GM12878 (cell line): Measurements from ENCODE around the gene MAST4. TPM values are rescaled to one million over a fixed set of nuclear protein-coding genes. Genes with fewer than 3 reads are reported as not detected.

Experiments
- ATAC-seq: fragments of 200-7000 bp; cut with Tn5 transposase; 3 replicates; pipeline ENCODE4 v1.9.1; 2020; ENCODE audit warnings: mild to moderate bottlenecking, moderate library complexity
- BruUV-seq: library from RNA; stranded (reverse); fragments of 400-500 nt; replicated peaks from 2 replicates; lab custom pipeline; 2021; lab: Mats Ljungman, UMichigan
- CTCF ChIA-PET: fragments of 300-600 bp; sonication (Branson Sonifier 250); formaldehyde crosslinking; extraction: SDS; loops from one replicate; lab custom pipeline; 2021; ENCODE audit warnings: inconsistent platforms; lab: Yijun Ruan, JAX
- POLR2A ChIA-PET: fragments of 350-600 bp; formaldehyde crosslinking; extraction: SDS; loops from one replicate; lab custom pipeline; 2021; ENCODE audit warnings: inconsistent platforms; lab: Charles Lee
- RAD21 ChIA-PET: fragments of 300-600 bp; sonication (Branson Sonifier 250); formaldehyde crosslinking; loops from one replicate; lab custom pipeline; 2023; ENCODE audit warnings: antibody characterized with exemption; ENCODE audit not compliant: unreplicated experiment; lab: Charles Lee
- SMC1A ChIA-PET: fragments of 300-600 bp; sonication (Branson Sonifier 250); formaldehyde crosslinking; loops from one replicate; lab custom pipeline; 2023; ENCODE audit not compliant: unreplicated experiment, uncharacterized antibody; lab: Charles Lee
- DNase-seq: peaks from one replicate; pipeline ENCODE4 v3.0.0-alpha.2; 2011; ENCODE audit warnings: low read depth, low spot score
- FAIRE-seq: peaks from 3 replicates; lab custom pipeline; 2011; peaks lifted over from hg19 to GRCh38; lab: Jason Lieb, UNC
- H2AFZ ChIP-seq: 2 replicates; pipeline ENCODE4 v1.6.0; 2011; ENCODE audit warnings: low read depth, low read length, control low read depth; ENCODE audit not compliant: control insufficient read depth
- H3K27ac ChIP-seq: 2 replicates; pipeline ENCODE4 v1.5.1; 2011; ENCODE audit warnings: control low read depth; ENCODE audit not compliant: control insufficient read depth, insufficient read depth
- H3K27me3 ChIP-seq, 2 experiments: replicated peaks in 1 of 2; 2 replicates each; pipeline versions ENCODE4 v1.6.0 to v1.6.1; 2011; ENCODE audit warnings: low read length in 1 of 2; ENCODE audit not compliant: control insufficient read depth in 2 of 2, insufficient read depth in 2 of 2
- H3K36me3 ChIP-seq, 2 experiments: 2 replicates each; pipeline ENCODE4 v1.5.1; 2011; ENCODE audit warnings: low read length in 1 of 2; ENCODE audit not compliant: control insufficient read depth in 2 of 2, insufficient read depth in 2 of 2
- H3K4me1 ChIP-seq: 2 replicates; pipeline ENCODE4 v1.6.1; 2011; ENCODE audit warnings: mild to moderate bottlenecking, low read length, moderate library complexity, mixed read lengths; ENCODE audit not compliant: control insufficient read depth, insufficient read depth
- H3K4me2 ChIP-seq: 2 replicates; pipeline ENCODE4 v1.6.0; 2011; ENCODE audit warnings: control low read depth; ENCODE audit not compliant: control insufficient read depth, insufficient read depth
- H3K4me3 ChIP-seq: fragments of 200-600 bp; sonication (generic); 2 replicates; pipeline ENCODE4 v1.5.1; 2016
- H3K79me2 ChIP-seq: 2 replicates; pipeline ENCODE4 v1.6.0; 2011; ENCODE audit warnings: low read length; ENCODE audit not compliant: control insufficient read depth, insufficient read depth
- H3K9ac ChIP-seq: 2 replicates; pipeline ENCODE4 v1.8.0; 2011; ENCODE audit warnings: low read length, control low read depth, mixed read lengths; ENCODE audit not compliant: control insufficient read depth, insufficient read depth
- H3K9me3 ChIP-seq: replicated peaks from 3 replicates; pipeline ENCODE4 v1.5.1; 2011; ENCODE audit warnings: mild to moderate bottlenecking, low read length; ENCODE audit not compliant: control insufficient read depth, insufficient read depth
- H4K20me1 ChIP-seq: 2 replicates; pipeline ENCODE4 v1.6.0; 2011; ENCODE audit not compliant: control insufficient read depth, insufficient read depth
- BCL11A ChIP-seq: IDR thresholded peaks from 2 replicates; pipeline ENCODE4 v1.6.1; 2011; ENCODE audit warnings: low read depth, low read length
- BHLHE40 ChIP-seq, 2 experiments: fragments of 450-650 bp in 1 of 2; IDR thresholded peaks; 2 replicates each; pipeline ENCODE4 v1.6.1; 2011 to 2017; ENCODE audit warnings: low read depth in 2 of 2, borderline replicate concordance in 1 of 2, improper control_type of control experiment in 1 of 2, low read length in 1 of 2, mild to moderate bottlenecking in 1 of 2
- BMI1 ChIP-seq: fragments of 450-650 bp; IDR thresholded peaks from 2 replicates; pipeline ENCODE4 v1.6.1; 2016; ENCODE audit warnings: mild to moderate bottlenecking, moderate library complexity, borderline replicate concordance
- E2F8 ChIP-seq: fragments of 450-650 bp; IDR thresholded peaks from 2 replicates; pipeline ENCODE4 v1.6.1; 2018; ENCODE audit warnings: mild to moderate bottlenecking, low read depth, moderate library complexity; ENCODE audit not compliant: partially characterized antibody
- EZH2 ChIP-seq: IDR thresholded peaks from 2 replicates; pipeline ENCODE4 v1.6.1; 2012; ENCODE audit warnings: low read depth, mild to moderate bottlenecking, control low read depth, inconsistent platforms, low read length, borderline replicate concordance; ENCODE audit not compliant: control insufficient read depth
- FOXM1 ChIP-seq: IDR thresholded peaks from 2 replicates; pipeline ENCODE4 v1.6.1; 2012; ENCODE audit warnings: low read depth, mild to moderate bottlenecking, inconsistent platforms, low read length, moderate library complexity
- LARP7 ChIP-seq: fragments of 450-650 bp; IDR thresholded peaks from 2 replicates; pipeline ENCODE4 v1.6.1; 2017; ENCODE audit warnings: mild to moderate bottlenecking
- NR2C1 ChIP-seq: fragments of 450-650 bp; IDR thresholded peaks from 2 replicates; pipeline ENCODE4 v1.6.1; 2017; ENCODE audit warnings: antibody characterized with exemption, mild to moderate bottlenecking, moderate library complexity
- PML ChIP-seq: IDR thresholded peaks from 2 replicates; pipeline ENCODE4 v1.6.1; 2012; ENCODE audit warnings: low read length, inconsistent platforms
- RELB ChIP-seq: fragments of 450-650 bp; IDR thresholded peaks from 2 replicates; pipeline ENCODE4 v1.6.1; 2017; ENCODE audit warnings: low read depth, mild to moderate bottlenecking, moderate library complexity
- SMARCA5 ChIP-seq: fragments of 450-650 bp; IDR thresholded peaks from 2 replicates; pipeline ENCODE4 v1.6.1; 2017; ENCODE audit warnings: mild to moderate bottlenecking
- SUZ12 ChIP-seq: fragments of 200-600 bp; sonication (generic); IDR thresholded peaks from one replicate; pipeline ENCODE4 v1.6.1; 2018; ENCODE audit warnings: antibody characterized with exemption, mild to moderate bottlenecking; ENCODE audit not compliant: unreplicated experiment
- ZBED1 ChIP-seq: IDR thresholded peaks from 2 replicates; pipeline ENCODE4 v1.6.1; 2016; ENCODE audit warnings: borderline replicate concordance
- WGBS: methylation state at CpG from one replicate; pipeline ENCODE4 v1.1.6; 2016; ENCODE audit warnings: low lambda C conversion rate; ENCODE audit not compliant: insufficient replicate concordance, insufficient coverage; ENCODE audit errors: missing lambda C conversion rate; 5-methylcytosine and 5-hydroxymethylcytosine counted together
- in situ Hi-C: fragments of 300-500 bp; cut with MboI; formaldehyde crosslinking; loops from 9 replicates; pipeline ENCODE4 v1.14.3; 2018; ENCODE audit warnings: mixed read lengths
- intact Hi-C: fragments of 100-400 bp; cut with micrococcal nuclease; formaldehyde crosslinking; loops from one replicate; pipeline ENCODE4 v1.14.2; 2022; ENCODE audit not compliant: unreplicated experiment
- polyA plus RNA-seq, 11 experiments: library from polyadenylated mRNA; depleted of rRNA in 4 of 11; unstranded in 6 of 11; stranded (reverse) in 5 of 11; fragments of >200 nt; fragmentation: Nextera tagmentation in 4 of 11; fragmentation: Illumina TruSeq in 1 of 11; extraction: Ambion mirVana in 4 of 11; extraction: Trizol in 1 of 11; gene quantifications; 1 replicate in 1 of 11; 2 replicates in 10 of 11; pipeline versions ENCODE4 v1.2.1 to v1.2.3, GENCODE V29; 2011 to 2016; ENCODE audit warnings: inconsistent platforms in 2 of 11, missing spikeins in 2 of 11, low read depth in 1 of 11
- total RNA-seq, 4 experiments: library from RNA; depleted of rRNA in 3 of 4; stranded (reverse); fragments of >200 nt in 3 of 4; fragmentation: Illumina TruSeq in 1 of 4; extraction: Trizol in 1 of 4; gene quantifications; 2 replicates each; pipeline versions ENCODE4 v1.2.1 to v1.2.3, GENCODE V29; 2013 to 2021
- TF ChIP-seq, protein P1 (sequence below): IDR thresholded peaks from 2 replicates; pipeline ENCODE4 v1.6.1; 2012; ENCODE audit warnings: low read depth, low read length, improper control_type of control experiment
- TF ChIP-seq, protein P2 (sequence below): fragments of 450-650 bp; IDR thresholded peaks from 2 replicates; pipeline ENCODE4 v1.6.1; 2018; ENCODE audit warnings: borderline replicate concordance, mild to moderate bottlenecking; ENCODE audit not compliant: partially characterized antibody
- TF ChIP-seq, protein P3 (sequence below): IDR thresholded peaks from 2 replicates; pipeline ENCODE4 v1.6.1; 2012; ENCODE audit warnings: low read depth, low read length, improper control_type of control experiment

The MAST4 gene
- total and polyA plus RNA-seq, 10 of the 15 experiments (the other 5 are each of a cell fraction or from before 2014, with no cell fraction given), result 0.02 to 1.6 (median 0.29) TPM; not detected in 1

- ChIA-PET RAD21 (no interaction called here), CTCF (interaction anchor here (0.7 kb wide), 1 partner anchor 866 kb away, joined by 4 read pairs; no protein-coding TSS in a partner anchor), SMC1A (no interaction called here), POLR2A (no interaction called here)
- intact Hi-C loops (no loop called here), in situ Hi-C loops (no loop called here)
- no peaks in the 10 kb centered on the region for H3K79me2 ChIP-seq
- H2AFZ ChIP-seq, result no peak overlapping the region
- H3K4me3 ChIP-seq, result no peak overlapping the region
- H3K9me3 ChIP-seq, result no peaks in the 10 kb centered on the region
- no peak for FAIRE-seq
- H4K20me1 ChIP-seq, result no peaks in the 10 kb centered on the region
- H3K36me3 ChIP-seq, result no peaks in the 10 kb centered on the region
- no peak overlapping the region for H3K4me2 ChIP-seq
- ATAC-seq, result no peak
- TF ChIP-seq, protein P1, sequence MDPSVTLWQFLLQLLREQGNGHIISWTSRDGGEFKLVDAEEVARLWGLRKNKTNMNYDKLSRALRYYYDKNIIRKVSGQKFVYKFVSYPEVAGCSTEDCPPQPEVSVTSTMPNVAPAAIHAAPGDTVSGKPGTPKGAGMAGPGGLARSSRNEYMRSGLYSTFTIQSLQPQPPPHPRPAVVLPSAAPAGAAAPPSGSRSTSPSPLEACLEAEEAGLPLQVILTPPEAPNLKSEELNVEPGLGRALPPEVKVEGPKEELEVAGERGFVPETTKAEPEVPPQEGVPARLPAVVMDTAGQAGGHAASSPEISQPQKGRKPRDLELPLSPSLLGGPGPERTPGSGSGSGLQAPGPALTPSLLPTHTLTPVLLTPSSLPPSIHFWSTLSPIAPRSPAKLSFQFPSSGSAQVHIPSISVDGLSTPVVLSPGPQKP, result no peak
- TF ChIP-seq SUZ12 (no peak), BHLHE40 (IDR thresholded peaks at IDR 0.05; ENCODE audit: borderline replicate concordance in 1 of 2, low read depth in 2 of 2, low read length in 1 of 2) (no peak), PML (no peak), E2F8 (no peak), ZBED1 (no peak), BMI1 (no peak), RELB (no peak), NR2C1 (no peak), FOXM1 (no peak), SMARCA5 (no peak), EZH2 (no peak), BCL11A (no peak), LARP7 (no peak)
- TF ChIP-seq, protein P2, sequence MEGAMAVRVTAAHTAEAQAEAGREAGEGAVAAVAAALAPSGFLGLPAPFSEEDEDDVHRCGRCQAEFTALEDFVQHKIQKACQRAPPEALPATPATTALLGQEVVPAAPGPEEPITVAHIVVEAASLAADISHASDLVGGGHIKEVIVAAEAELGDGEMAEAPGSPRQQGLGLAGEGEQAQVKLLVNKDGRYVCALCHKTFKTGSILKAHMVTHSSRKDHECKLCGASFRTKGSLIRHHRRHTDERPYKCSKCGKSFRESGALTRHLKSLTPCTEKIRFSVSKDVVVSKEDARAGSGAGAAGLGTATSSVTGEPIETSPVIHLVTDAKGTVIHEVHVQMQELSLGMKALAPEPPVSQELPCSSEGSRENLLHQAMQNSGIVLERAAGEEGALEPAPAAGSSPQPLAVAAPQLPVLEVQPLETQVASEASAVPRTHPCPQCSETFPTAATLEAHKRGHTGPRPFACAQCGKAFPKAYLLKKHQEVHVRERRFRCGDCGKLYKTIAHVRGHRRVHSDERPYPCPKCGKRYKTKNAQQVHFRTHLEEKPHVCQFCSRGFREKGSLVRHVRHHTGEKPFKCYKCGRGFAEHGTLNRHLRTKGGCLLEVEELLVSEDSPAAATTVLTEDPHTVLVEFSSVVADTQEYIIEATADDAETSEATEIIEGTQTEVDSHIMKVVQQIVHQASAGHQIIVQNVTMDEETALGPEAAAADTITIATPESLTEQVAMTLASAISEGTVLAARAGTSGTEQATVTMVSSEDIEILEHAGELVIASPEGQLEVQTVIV, result no peak
- TF ChIP-seq, protein P3, sequence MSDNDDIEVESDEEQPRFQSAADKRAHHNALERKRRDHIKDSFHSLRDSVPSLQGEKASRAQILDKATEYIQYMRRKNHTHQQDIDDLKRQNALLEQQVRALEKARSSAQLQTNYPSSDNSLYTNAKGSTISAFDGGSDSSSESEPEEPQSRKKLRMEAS, result no peak
- H3K27me3 ChIP-seq, result no peaks in the 10 kb centered on the region
- no peak overlapping the region for H3K27ac ChIP-seq
- BruUV-seq, result no TSS peak
- H3K4me1 ChIP-seq, result no peaks in the 10 kb centered on the region
- WGBS, result 33% methylated on average over 5 of the region's 5 CpGs
- H3K9ac ChIP-seq, result no peak overlapping the region
- DNase-seq, result no peak
Measured at GRCh38 chr5:66582499-66583165, 13.6 kb upstream of the MAST4 start.
